Omental fat pad (tissue), 4 donors: ENCODE data around the gene ZNF316. TPM values are rescaled to one million over a fixed set of nuclear protein-coding genes. Genes with fewer than 3 reads are reported as not detected.

Experiments
- ATAC-seq: fragments of 150-250 bp; one replicate; pipeline ENCODE4 v1.9.1; 2016; ENCODE audit warnings: mild to moderate bottlenecking, moderate library complexity; ENCODE audit not compliant: low FRiP score
- DNase-seq: peaks from one replicate; pipeline ENCODE4 v3.0.0-alpha.2; 2019; ENCODE audit warnings: low spot score
- total RNA-seq, 4 donors: library from RNA; depleted of rRNA; stranded (reverse); fragments of >200 nt; gene quantifications; one replicate each; pipeline ENCODE4 v1.1.0, GENCODE V29; 2016
- TF ChIP-seq, protein P1 (sequence below), 3 donors: fragments of 450-650 bp; IDR thresholded peaks; one replicate each; pipeline ENCODE4 v1.5.1; 2016 to 2017; ENCODE audit warnings: antibody characterized with exemption in 3 of 3, mild to moderate bottlenecking in 3 of 3, moderate library complexity in 2 of 3

The ZNF316 gene
- total RNA-seq, 4 donors from 2014 or later: 14.4 to 27.5 (median 18.8) TPM

DNA sequence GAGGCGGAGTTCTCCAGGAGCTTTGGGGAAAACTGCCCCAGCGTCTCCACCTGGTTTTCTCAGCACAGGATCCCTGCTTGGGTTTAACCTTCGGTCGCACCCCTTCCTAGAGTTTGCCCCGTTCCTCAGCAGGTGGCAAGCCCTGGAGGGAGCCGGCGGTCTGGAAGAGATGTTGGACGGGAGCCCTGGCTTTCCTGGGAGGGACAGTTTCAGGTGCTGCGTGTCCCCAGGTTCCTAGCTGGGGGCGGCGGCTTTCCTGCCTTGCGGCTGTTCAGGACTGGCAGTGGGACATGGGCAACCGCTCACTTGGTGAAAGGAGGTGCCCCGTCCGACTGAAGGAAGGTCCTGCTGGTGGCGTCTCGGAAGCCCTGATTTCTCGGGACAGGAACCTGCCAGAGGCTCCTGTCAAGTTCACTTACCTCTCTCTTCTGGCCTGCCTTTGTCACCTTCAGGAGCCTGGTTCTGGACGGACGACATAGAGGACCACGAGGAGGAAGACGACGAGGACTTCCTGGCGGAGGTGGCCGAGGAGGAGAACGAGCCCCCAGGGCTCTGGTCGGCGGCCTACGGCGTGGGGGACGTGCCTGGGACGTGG lies 14.8 kb downstream of the ZNF316 start:
- TF ChIP-seq, protein P1, sequence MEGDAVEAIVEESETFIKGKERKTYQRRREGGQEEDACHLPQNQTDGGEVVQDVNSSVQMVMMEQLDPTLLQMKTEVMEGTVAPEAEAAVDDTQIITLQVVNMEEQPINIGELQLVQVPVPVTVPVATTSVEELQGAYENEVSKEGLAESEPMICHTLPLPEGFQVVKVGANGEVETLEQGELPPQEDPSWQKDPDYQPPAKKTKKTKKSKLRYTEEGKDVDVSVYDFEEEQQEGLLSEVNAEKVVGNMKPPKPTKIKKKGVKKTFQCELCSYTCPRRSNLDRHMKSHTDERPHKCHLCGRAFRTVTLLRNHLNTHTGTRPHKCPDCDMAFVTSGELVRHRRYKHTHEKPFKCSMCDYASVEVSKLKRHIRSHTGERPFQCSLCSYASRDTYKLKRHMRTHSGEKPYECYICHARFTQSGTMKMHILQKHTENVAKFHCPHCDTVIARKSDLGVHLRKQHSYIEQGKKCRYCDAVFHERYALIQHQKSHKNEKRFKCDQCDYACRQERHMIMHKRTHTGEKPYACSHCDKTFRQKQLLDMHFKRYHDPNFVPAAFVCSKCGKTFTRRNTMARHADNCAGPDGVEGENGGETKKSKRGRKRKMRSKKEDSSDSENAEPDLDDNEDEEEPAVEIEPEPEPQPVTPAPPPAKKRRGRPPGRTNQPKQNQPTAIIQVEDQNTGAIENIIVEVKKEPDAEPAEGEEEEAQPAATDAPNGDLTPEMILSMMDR (IDR thresholded peaks at IDR 0.05): no peak
- ATAC-seq (no peak), DNase-seq (no peak)

DNA sequence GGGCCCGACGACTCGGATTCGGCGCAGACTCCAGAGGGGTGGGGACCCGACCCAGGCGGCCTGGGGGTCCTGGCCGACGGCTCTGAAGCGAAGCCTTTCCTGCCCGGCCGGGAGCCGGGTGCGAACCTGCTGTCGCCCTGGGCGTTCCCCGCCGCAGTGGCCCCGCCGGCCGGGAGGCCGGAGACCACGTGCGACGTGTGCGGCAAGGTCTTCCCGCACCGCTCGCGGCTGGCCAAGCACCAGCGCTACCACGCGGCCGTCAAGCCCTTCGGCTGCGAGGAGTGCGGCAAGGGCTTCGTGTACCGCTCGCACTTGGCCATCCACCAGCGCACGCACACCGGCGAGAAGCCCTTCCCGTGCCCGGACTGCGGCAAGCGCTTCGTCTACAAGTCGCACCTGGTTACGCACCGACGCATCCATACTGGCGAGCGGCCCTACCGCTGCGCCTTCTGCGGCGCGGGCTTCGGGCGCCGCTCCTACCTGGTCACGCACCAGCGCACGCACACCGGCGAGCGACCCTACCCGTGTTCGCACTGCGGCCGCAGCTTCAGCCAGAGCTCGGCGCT lies 15.4 kb downstream of the ZNF316 start:
- TF ChIP-seq, protein P1 (IDR thresholded peaks at IDR 0.05): no peak
- DNase-seq: no peak
- ATAC-seq: no peak

DNA sequence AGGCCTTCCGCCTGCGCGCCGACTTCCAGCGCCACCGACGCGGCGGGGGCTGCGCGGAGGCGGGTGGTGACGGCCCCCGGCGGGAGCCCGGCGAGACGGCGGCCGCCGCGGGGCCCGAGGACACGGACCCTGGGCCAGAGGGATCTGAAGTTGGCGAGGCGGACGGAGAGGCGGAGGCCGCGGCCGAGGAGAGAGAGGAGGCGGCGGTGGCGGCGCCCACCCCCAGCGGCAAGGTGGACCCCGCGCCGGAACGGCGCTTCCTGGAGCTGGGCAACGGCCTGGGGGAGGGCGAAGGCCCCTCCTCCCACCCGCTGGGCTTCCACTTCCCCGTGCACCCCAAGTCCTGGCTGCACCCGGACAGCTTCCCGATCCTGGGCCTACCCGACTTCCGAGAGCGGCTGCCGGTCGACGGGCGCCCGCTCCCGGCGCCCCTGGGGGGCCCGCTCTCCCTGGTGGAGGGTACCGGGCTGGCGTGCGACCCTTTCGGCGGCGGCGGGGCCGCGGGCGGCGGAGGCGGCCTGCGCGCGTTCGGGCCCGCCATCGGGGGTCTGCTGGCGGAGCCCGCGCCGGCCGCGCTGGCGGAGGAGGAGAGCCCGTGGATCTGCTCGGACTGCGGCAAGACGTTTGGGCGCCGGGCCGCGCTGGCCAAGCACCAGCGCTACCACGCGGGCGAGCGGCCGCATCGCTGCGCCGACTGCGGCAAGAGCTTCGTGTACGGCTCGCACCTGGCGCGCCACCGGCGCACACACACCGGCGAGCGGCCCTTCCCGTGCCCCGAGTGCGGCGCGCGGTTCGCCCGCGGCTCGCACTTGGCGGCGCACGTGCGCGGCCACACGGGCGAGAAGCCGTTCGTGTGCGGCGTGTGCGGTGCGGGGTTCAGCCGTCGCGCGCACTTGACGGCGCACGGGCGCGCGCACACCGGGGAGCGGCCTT lies 16.2 kb downstream of the ZNF316 start:
- ATAC-seq (no peak), DNase-seq (no peak)
- TF ChIP-seq, protein P1 (IDR thresholded peaks at IDR 0.05): no peak

DNA sequence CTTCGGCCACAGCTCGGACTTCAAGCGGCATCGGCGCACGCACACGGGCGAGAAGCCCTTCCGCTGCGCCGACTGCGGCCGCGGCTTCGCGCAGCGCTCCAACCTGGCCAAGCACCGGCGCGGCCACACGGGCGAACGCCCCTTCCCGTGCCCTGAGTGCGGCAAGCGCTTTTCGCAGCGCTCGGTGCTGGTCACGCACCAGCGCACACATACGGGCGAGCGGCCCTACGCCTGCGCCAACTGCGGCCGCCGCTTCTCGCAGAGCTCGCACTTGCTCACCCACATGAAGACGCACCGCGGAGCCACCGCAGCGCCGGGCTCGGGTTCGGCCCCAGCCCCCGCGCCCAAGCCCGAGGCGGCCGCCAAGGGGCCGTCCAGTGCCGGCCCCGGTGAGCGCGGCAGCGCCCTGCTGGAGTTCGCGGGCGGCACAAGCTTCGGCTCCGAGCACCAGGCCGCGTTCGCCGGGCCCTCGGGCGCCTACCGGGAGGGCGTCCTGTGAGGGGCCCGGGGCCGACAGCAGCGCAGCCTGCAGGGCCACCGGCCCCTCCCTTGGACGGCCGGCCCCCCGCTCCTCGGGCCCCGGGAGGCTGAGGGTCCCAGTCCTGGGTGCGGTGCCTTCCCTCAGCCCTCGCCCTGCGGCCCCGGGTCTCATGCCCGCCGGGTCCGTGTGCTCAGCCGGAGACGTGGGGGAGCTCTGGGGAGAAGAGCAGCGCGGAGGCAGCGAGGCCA lies 17.2 kb downstream of the ZNF316 start:
- DNase-seq (no peak), ATAC-seq (no peak)
- TF ChIP-seq, protein P1 (IDR thresholded peaks at IDR 0.05): no peak

DNA sequence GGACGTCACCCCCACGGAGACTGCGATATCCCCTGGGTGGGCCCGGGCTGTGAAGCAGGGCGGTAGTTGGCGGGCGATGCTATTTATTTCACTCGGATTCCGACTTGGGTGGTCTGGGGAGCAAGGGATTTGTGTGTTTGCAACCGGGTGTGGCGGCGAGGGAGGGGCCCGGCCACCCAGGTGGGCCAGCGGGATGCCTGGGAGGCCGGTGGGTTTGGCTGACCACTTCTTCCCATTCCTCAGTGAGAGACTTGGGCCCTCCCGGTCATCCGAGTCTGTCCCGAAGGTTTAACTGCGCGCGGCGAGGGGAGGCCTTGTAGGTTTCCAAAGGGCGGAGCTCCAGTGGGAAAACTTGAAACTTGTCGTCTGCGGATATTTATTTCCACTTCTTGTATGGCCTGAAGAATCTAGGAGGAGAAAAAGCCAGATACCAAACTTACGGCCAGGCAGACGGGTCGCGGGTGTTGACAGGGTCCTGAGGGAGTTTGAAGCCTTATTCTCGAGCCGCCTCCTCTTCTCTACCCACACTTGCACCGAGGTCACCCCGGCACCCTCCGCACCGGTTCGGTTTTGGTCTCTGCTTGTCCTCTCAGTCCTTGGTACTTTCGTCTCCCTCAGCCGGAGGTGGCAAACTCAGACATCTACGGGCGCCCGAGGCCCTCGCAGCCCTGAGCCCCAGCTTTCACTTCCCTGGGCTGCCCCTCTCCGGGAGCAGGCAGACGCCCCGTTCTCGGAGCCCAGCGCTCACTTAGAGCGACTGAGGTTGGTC lies 17.9 kb downstream of the ZNF316 start:
- DNase-seq: no peak
- TF ChIP-seq, protein P1 (IDR thresholded peaks at IDR 0.05): no peak
- ATAC-seq: no peak
